Stimulated activated naive B cell treated with anti-CD40 and anti-IgM and Interleukin-4, amounts not matched to agents 10 μg/mL and 1 μg/mL and 100 μg/mL, for 72 hours (primary cell): Measurements from ENCODE around the gene MPDZ.
"Not testable (repeated sequence)": the region's sequence is repeated elsewhere in the genome, so short reads cannot be mapped to it uniquely, and the experiment has no call there.

ENCODE experiments used
- ATAC-seq, 2 donors: fragments of 150-1000 bp; cut with Tn5 transposase; replicated peaks; 2 replicates each; pipeline ENCODE4 v1.10.0; 2021; ENCODE audit warnings: moderate library complexity in 1 of 2
- DNase-seq: peaks from one replicate; pipeline ENCODE4 v3.0.0; 2021
- H3K27ac Mint-ChIP-seq: one replicate; pipeline ENCODE4 v1.8.0; 2022; ENCODE audit warnings: mild to moderate bottlenecking, mixed read lengths
- H3K27me3 Mint-ChIP-seq, 2 donors: one replicate each; pipeline ENCODE4 v1.8.0; 2022; ENCODE audit warnings: mixed read lengths in 2 of 2
- H3K36me3 Mint-ChIP-seq, 2 donors: one replicate each; pipeline ENCODE4 v1.8.0; 2022; ENCODE audit warnings: mixed read lengths in 2 of 2, mild to moderate bottlenecking in 1 of 2
- H3K4me1 Mint-ChIP-seq, 2 donors: one replicate each; pipeline ENCODE4 v1.8.0; 2022; ENCODE audit warnings: mixed read lengths in 2 of 2, mild to moderate bottlenecking in 1 of 2
- H3K4me3 Mint-ChIP-seq, 2 donors: one replicate each; pipeline ENCODE4 v1.8.0; 2022; ENCODE audit warnings: mild to moderate bottlenecking in 2 of 2, mixed read lengths in 2 of 2, moderate library complexity in 1 of 2
- H3K9me3 Mint-ChIP-seq, 2 donors: one replicate each; pipeline ENCODE4 v1.8.0; 2022; ENCODE audit warnings: mixed read lengths in 2 of 2, mild to moderate bottlenecking in 1 of 2

MPDZ gene

DNA sequence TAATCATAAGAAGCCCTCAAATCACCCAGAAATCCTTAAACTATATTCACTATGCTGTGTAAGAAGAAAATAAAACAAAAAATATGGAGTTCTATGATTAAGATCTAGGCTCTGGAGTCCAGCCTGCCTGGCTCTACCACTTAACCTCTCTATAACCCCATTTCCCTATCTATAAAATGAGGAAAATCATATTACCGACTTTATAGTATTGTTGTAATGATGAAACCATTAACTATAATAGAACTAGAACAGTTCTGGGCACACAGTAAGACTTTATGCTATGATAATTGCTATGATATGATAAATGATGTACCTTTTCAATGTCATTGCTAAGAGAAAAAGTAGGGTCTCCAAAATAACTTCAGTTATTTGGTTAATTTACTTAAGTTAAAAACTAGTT is 40.3 kb downstream of the MPDZ start:
- no peaks in the 10 kb centered on the region for H3K27me3 Mint-ChIP-seq
- H3K36me3 Mint-ChIP-seq: no peaks in the 10 kb centered on the region
- H3K9me3 Mint-ChIP-seq: no peaks in the 10 kb centered on the region
- H3K4me1 Mint-ChIP-seq: no peaks in the 10 kb centered on the region
- H3K4me3 Mint-ChIP-seq: no peak overlapping the region
- ATAC-seq (no peak), DNase-seq (no peak)
- H3K27ac Mint-ChIP-seq: no peak overlapping the region

- Mint-ChIP-seq H3K27ac (no peak overlapping the region), H3K36me3 (no peaks in the 10 kb centered on the region), H3K4me3 (no peak overlapping the region), H3K4me1 (no peaks in the 10 kb centered on the region), H3K9me3 (no peaks in the 10 kb centered on the region), H3K27me3 (no peaks in the 10 kb centered on the region)
- DNase-seq (no peak), ATAC-seq (no peak)
Observed at GRCh38 chr9:13234932-13235331, 44.6 kb downstream of the MPDZ start.

DNA sequence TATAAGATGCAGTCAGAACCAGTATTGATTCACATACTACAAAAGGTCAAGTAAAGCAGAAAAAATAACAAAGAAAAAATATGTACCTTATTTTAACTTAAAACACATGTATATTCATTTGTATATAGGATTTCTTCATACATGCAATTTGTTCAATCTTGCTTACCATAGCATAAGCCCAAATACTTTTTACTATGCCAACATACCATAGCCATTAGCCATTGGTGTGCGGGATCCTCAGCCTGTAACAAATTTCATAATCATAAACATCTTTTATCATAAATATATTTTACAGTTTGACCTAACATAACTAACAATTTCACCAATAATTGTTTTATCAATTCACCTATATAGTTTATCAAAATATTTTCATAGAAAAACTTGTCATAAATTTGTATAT is 51.1 kb downstream of the MPDZ start:
- H3K27ac Mint-ChIP-seq: no peak overlapping the region
- ATAC-seq: no peak
- H3K9me3 Mint-ChIP-seq: no peaks in the 10 kb centered on the region
- H3K36me3 Mint-ChIP-seq: no peaks in the 10 kb centered on the region
- H3K4me1 Mint-ChIP-seq: no peaks in the 10 kb centered on the region
- no peak for DNase-seq
- no peaks in the 10 kb centered on the region for H3K27me3 Mint-ChIP-seq
- H3K4me3 Mint-ChIP-seq: no peak overlapping the region

DNA sequence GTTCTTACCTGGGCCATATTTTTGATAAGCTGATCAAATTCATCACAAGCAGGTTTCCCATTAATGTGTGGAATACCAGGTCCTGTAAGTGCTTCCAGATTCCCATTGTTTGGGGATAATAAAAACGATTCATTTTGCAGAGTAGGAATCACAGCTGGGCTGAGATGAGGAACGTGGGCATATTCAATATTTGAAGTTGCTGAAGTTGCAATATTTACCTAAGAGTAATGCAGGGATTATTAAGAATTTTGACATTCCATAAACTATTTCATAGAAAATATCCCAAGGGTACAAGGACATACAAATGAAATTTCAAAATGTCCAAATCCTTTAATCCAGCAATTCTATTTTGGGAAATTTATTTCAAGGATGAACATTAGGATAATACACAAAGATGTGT is 55.1 kb downstream of the MPDZ start:
- Mint-ChIP-seq H3K36me3 (no peaks in the 10 kb centered on the region), H3K4me3 (no peak overlapping the region), H3K27me3 (no peaks in the 10 kb centered on the region), H3K27ac (no peak overlapping the region), H3K4me1 (no peaks in the 10 kb centered on the region), H3K9me3 (no peaks in the 10 kb centered on the region)
- no peak for ATAC-seq
- DNase-seq: no peak

- not testable (repeated sequence) for ATAC-seq, H3K36me3 Mint-ChIP-seq, H3K27me3 Mint-ChIP-seq, H3K27ac Mint-ChIP-seq, H3K9me3 Mint-ChIP-seq, H3K4me1 Mint-ChIP-seq, DNase-seq, H3K4me3 Mint-ChIP-seq
Observed at GRCh38 chr9:13222733-13223132, 56.8 kb downstream of the MPDZ start.

GRCh38 chr9:13221741-13222140 is 57.8 kb downstream of the MPDZ start:
- Mint-ChIP-seq H3K27ac (no peak overlapping the region), H3K4me3 (no peak overlapping the region), H3K4me1 (no peaks in the 10 kb centered on the region), H3K9me3 (no peaks in the 10 kb centered on the region), H3K27me3 (no peaks in the 10 kb centered on the region), H3K36me3 (no peaks in the 10 kb centered on the region)
- ATAC-seq (no peak), DNase-seq (no peak)

DNA sequence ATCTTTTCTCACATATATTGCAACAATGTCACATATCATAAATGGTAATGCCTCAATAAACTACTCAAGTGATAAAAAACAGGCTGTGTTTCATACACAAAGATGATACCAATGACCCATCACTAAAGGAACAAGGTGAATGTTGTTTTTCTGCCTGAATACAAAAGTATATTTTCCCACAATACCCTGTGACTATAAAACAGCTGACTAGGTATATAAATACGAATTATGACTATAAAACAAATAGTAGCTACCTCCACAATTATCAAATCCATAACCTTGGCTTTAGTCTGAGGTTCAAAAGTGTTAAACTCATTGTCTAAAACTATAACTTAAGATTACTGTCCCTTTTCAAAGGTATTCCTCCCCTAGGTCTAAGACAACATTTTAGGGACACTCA is 58.7 kb downstream of the MPDZ start:
- Mint-ChIP-seq H3K9me3 (no peaks in the 10 kb centered on the region), H3K4me1 (no peaks in the 10 kb centered on the region), H3K4me3 (no peak overlapping the region), H3K36me3 (no peaks in the 10 kb centered on the region), H3K27me3 (no peaks in the 10 kb centered on the region), H3K27ac (no peak overlapping the region)
- ATAC-seq: no peak
- no peak for DNase-seq

- DNase-seq (no peak), ATAC-seq (no peak)
- Mint-ChIP-seq H3K27me3 (no peaks in the 10 kb centered on the region), H3K27ac (no peak overlapping the region), H3K36me3 (no peaks in the 10 kb centered on the region), H3K4me1 (no peaks in the 10 kb centered on the region), H3K9me3 (peaks cover 0 to 1% of the 10 kb centered on the region in 2 donors), H3K4me3 (no peak overlapping the region)
Observed at GRCh38 chr9:13215791-13216554, 63.5 kb downstream of the MPDZ start.

GRCh38 chr9:13213998-13214397 is 65.5 kb downstream of the MPDZ start:
- H3K27ac Mint-ChIP-seq: no peak overlapping the region
- no peaks in the 10 kb centered on the region for H3K4me1 Mint-ChIP-seq
- H3K9me3 Mint-ChIP-seq: peaks cover 0 to 3% of the 10 kb centered on the region in 2 donors
- DNase-seq: no peak
- H3K36me3 Mint-ChIP-seq: no peaks in the 10 kb centered on the region
- no peak overlapping the region for H3K4me3 Mint-ChIP-seq
- ATAC-seq: no peak
- H3K27me3 Mint-ChIP-seq: no peaks in the 10 kb centered on the region

DNA sequence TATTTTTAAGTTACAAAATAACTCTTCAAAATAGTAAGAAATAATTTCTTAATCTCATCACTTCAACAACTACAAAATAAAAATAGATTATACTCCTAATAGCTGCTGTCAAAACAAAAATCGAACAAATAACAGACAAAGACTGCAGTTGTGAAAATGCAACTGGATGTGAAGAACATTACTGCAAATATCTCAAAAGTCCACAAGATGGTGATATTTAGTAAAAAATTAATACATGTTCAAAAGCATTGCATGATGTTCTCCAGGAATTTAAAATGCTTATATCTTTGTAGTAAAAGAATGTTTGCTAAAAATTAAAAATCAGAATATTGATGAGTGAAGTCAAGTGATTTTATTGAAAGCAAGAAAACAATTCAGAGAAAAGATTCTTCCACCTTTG is 66.2 kb downstream of the MPDZ start:
- DNase-seq (no peak), ATAC-seq (no peak)
- Mint-ChIP-seq H3K36me3 (no peaks in the 10 kb centered on the region), H3K4me1 (no peaks in the 10 kb centered on the region), H3K9me3 (peaks cover 0 to 3% of the 10 kb centered on the region in 2 donors), H3K4me3 (no peak overlapping the region), H3K27me3 (no peaks in the 10 kb centered on the region), H3K27ac (no peak overlapping the region)

DNA sequence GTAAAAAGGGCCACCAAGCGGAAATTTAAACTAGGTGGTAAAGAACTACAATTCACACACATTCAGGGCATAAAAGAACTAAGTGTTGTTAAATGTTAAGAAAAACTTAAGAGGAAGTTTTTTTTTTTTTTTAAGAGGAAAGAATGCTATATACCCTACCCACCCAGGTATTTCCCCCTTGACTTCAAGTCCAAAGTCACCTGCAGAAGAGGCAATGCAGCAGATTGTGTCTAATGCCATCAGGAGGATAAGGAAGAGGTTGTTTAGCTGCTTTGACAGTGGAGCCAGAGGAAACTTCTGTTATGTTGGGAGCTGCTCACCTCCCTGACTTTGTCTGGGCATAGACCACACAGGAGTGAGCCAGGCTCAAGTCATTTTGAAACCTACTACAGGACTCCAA is 69.2 kb downstream of the MPDZ start:
- H3K4me3 Mint-ChIP-seq: no peak overlapping the region
- peaks cover 0 to 3% of the 10 kb centered on the region in 2 donors for H3K9me3 Mint-ChIP-seq
- no peak for DNase-seq
- H3K4me1 Mint-ChIP-seq: no peaks in the 10 kb centered on the region
- H3K27ac Mint-ChIP-seq: no peak overlapping the region
- no peaks in the 10 kb centered on the region for H3K27me3 Mint-ChIP-seq
- H3K36me3 Mint-ChIP-seq: no peaks in the 10 kb centered on the region
- ATAC-seq: no peak

DNA sequence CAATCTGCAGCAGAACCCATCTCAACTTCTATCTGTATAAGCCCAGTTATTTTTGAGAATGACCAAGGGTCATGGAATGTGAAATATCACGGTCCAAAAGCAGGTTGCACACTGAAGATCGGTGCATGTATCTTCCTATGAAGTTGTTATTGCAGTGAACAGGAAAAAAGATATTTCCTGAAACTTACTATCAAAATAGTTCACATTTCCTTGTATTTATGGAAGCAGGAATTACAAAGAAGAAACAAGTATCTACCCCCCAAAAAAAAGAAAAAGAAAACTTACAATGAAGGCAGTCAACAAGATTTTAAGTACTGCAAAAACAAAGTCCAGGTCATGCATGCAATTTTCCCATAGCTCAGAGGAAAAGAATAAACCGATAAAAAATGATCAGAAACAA is 70.0 kb downstream of the MPDZ start:
- Mint-ChIP-seq H3K27ac (no peak overlapping the region), H3K4me3 (no peak overlapping the region), H3K4me1 (no peaks in the 10 kb centered on the region), H3K27me3 (no peaks in the 10 kb centered on the region), H3K9me3 (peaks cover 0 to 3% of the 10 kb centered on the region in 2 donors), H3K36me3 (no peaks in the 10 kb centered on the region)
- DNase-seq (no peak), ATAC-seq (no peak)

DNA sequence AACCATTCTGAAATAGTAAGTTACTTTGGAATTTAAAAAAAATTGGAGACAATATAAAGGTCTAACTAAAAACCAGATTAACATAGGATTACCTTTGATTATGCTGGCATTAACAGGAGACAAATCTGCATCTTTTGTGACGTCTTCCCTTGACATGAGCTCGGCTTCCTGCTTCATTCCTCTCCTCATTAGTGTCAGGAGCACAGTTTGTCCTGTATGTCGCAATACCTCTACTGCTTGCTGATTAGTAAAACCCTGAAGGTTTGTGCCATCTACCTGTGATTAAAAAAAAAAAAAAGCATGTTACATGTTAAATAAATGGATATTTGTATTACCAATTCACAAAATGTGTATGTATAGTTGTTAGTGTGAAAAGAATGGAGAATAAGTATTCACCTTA is 73.7 kb downstream of the MPDZ start:
- no peak for ATAC-seq
- no peaks in the 10 kb centered on the region for H3K27me3 Mint-ChIP-seq
- DNase-seq: no peak
- H3K27ac Mint-ChIP-seq: no peak overlapping the region
- H3K4me3 Mint-ChIP-seq: no peak overlapping the region
- peaks cover 0 to 3% of the 10 kb centered on the region in 2 donors for H3K9me3 Mint-ChIP-seq
- H3K4me1 Mint-ChIP-seq: no peaks in the 10 kb centered on the region
- H3K36me3 Mint-ChIP-seq: no peaks in the 10 kb centered on the region

DNA sequence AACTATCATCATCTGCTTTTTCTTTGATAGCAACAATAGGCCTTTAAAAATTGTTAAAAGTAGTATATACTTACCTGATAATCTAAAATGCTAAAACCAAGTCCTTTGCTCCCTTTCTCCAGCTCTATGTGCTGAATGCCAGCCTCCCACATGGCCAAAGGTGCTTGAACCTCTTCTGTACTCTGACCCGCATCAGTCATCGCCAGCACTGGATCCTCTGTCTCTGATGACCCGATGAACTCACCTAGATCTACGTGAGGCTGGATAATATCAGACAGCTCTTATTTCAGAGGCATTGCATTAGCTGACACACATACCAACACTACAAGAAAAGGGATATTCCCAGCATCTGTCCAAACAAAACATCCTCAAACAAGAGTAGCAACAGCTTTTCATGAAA is 89.5 kb downstream of the MPDZ start:
- Mint-ChIP-seq H3K27me3 (no peaks in the 10 kb centered on the region), H3K27ac (no peak overlapping the region), H3K4me3 (no peak overlapping the region), H3K36me3 (no peaks in the 10 kb centered on the region), H3K9me3 (peaks cover 0 to 2% of the 10 kb centered on the region in 2 donors), H3K4me1 (no peaks in the 10 kb centered on the region)
- no peak for DNase-seq
- no peak for ATAC-seq

GRCh38 chr9:13189362-13189761 is 90.1 kb downstream of the MPDZ start:
- no peak overlapping the region for H3K4me3 Mint-ChIP-seq
- no peaks in the 10 kb centered on the region for H3K27me3 Mint-ChIP-seq
- ATAC-seq: no peak
- DNase-seq: no peak
- H3K36me3 Mint-ChIP-seq: no peaks in the 10 kb centered on the region
- no peak overlapping the region for H3K27ac Mint-ChIP-seq
- no peaks in the 10 kb centered on the region for H3K4me1 Mint-ChIP-seq
- peaks cover 0 to 2% of the 10 kb centered on the region in 2 donors for H3K9me3 Mint-ChIP-seq

- H3K27ac Mint-ChIP-seq: no peak overlapping the region
Observed at GRCh38 chr9:13186774-13187173, 92.7 kb downstream of the MPDZ start.

More at GRCh38 chr9:13186774-13187173, 92.7 kb downstream of the MPDZ start:
- H3K9me3 Mint-ChIP-seq: no peaks in the 10 kb centered on the region
- no peak overlapping the region for H3K4me3 Mint-ChIP-seq
- H3K4me1 Mint-ChIP-seq: no peaks in the 10 kb centered on the region
- no peak for DNase-seq
- no peaks in the 10 kb centered on the region for H3K36me3 Mint-ChIP-seq
- no peaks in the 10 kb centered on the region for H3K27me3 Mint-ChIP-seq
- no peak for ATAC-seq
